HuH-7 (cell line): Measurements from ENCODE around the gene GABRB3.

Source experiments
- DNase-seq: peaks from one replicate; pipeline ENCODE4 v3.0.0; 2011; ENCODE audit warnings: low spot score

GABRB3 gene

DNA sequence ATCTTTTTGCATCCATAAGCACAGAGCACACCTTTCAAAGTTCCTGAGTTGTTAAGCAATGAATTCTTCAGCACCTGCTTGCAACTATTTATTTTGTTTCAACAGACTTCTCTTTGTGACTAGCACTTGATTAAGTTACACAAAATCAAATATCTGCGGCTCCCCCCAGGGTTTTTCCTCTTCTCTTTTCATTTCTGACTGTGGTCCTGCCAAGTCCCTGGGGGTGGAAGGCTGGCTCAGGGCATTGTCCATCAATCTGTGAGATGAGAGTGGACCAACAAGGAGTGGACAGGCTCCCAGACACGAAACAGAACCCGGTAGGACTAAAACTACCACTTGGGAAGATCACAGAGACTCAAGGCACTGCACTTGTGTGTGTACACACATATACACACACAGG, 96.8 kb downstream of the GABRB3 start:
- DNase-seq, result no peak

DNA sequence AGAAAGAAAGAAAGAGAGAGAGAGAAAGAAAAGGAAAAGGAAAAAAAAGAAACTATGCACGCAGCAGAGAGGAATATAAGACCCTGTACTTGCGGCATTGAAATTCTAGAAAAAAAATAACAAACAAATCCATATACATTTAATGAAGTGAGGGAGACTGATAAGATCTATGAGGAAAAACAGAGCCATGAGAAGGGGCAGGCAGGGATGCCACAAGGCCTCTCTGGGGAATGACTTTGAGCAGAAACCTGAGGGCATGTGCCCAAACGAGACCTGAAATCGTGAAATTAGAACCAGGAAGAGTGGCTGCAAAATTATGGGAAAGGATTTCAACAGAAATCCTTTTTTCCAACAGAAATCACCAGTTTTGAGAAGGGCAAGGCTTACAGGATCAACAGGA, 98.4 kb downstream of the GABRB3 start:
- DNase-seq, result no peak

DNA sequence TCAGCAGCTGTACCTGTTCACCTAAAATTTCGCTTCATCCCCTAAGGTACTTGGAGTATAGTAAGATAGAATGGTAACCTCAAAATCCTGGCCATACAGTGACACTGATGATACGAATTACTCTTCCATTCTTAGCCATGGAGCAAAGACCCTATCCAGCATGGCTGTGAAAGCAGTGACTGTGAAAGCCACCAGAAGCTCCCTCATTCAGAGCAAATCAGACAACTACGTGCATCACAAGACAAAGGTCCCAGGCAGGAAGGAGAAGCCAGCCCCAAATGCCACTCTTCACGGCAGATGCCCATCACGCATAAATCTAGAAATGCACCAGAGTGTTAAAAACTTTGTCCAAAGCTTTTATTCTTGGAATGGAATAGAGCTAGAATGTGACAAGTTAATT, 99.4 kb downstream of the GABRB3 start:
- no peak for DNase-seq

DNA sequence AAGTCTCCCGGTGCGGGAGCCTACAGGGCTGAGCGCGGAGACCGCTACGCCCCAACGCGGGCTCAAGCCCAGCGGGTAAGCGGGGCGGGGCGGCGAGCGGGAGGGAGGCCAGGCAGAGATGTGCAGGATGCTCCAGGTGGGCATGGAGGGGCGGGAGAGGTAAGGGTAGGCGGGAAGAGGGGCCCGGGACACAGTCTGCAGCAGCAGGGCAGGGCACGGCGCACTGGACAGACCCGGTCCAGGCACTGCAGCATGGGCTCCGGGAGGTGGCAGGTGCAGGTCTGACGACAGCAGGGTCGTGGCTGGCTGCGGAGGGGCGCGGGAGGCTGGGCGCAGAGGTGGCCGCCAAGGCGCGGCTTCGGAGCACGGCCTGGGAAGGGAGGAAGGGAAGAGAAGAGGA, 102.8 kb downstream of the GABRB3 start:
- no peak for DNase-seq

DNA sequence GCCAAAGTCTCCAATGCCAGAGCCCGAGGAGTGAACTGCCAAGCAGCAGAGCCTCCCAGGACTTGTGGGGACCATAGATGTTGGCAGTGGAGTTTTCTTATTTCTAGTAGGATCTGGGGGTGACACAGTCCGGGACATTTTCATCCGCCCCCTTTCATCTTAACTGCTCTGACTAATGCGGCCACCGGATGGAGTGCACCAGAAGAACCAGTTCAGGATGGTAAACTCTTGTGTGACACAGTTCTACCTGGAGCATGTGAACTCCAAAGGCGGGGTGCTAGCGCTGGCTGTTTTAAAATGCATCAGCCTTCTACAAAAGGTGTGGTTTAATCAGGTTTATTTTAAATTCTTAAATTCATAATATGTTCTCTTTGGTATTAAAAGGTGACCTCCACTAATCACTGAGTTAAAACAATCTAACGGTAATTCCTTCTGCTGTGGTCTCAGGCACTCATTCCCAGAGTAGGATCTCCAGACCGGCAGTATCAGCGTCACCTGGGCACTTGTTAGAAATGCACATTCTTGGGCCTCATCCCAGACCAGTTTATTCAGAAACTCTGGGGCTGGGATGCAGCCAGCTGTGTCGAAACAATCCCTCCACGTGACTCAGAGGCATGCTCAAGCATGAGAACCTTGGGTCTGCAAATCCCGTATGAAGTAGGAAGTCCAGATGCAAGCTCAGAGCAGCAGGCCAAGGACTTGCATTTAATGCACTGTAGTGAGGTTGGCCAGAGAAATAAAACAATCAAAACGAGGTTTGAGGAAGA, 105.5 kb downstream of the GABRB3 start:
- no peak for DNase-seq

DNA sequence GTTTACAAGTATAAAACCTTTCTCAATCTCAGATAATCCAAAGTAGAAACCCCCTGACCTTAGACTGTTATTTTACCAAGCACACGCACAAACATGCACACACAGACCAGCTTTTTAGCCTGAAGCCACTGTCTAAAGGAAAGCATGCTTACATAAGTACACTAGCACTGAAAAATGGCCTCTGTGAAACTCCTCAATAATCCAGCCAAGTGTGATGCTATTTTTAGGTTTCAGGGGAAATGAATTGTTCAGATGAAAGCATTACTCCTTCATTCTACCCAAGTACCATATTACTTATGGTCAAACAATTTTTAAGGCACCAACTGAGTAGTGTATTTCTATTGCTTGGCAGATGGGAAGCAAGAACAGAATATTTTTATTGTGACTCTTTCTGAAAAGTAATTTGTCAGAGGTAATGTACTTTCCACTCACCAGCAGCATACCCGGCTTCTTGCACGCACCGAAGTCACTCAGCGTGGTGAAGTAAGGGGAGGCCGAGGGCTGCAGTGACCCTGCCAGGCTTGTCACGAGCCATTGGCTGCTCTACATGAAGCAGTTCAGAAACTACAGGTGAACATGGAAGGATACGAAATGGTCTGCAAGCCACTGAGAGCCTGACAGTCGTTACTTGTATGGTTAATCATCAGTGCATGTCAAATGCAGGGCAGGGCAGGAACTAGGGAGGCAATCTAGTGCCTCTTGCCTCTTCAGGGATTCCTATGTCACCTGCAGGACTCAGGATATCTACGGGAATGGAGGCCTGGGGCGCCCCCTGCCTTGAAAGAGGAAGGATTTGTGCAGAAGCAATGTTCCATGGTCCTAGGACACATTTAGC, 106.7 kb downstream of the GABRB3 start:
- DNase-seq, result no peak

DNA sequence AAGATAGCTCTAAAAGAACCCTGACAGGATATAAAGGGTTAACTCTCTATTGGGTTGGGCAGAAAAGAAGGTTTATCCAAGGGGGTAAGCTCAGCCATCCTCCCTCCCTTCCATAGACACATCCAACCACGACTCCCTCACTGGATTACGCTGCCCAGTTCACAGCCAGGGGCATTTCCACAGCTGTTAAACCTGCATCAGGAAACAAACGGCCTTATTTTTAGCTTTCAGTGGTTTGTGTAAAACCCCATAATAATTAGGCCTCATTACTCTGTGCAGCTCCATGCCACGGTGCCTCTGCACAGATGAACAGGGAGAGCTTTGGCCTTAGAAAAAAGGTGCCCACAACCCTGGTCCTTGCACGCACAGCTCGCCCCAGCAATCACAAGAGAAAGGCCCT, 110.6 kb downstream of the GABRB3 start:
- DNase-seq, result no peak

DNA sequence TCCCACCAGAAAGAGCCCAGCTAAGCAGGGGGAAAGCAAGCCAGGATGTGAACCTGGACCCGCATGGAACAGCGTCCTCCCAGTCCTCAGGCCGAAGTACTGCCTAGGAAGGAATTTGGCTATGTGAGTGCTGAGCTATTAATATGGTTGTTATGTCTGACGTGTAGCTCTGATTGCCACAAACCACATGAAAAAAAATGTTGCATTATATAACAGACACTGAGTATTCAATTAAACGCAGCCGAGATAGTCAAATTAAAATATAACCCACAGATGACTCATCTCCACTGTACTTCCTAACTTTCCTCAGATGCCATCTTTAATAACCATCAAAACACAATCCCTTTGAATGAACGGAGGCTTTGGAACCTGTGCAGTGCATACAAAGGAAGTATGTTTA, 111.1 kb downstream of the GABRB3 start:
- DNase-seq, result no peak

DNA sequence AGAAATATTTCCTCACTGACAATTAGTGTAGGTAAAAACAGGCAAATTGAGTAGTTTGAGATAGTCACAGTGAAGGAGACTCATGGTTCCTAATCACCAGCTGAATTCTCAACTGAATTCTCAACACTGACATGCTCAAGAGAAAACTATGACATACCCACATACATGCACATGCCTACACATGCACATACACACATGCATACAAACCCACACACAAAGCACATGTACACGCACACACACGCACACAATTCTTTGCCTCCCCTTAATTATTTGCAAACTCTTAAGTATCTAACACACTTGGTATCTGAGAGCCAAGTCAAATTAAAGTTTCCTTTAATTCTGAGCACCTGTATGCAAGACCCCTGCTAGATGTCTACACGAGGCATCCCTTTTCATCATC, 111.8 kb downstream of the GABRB3 start:
- DNase-seq, result no peak

DNA sequence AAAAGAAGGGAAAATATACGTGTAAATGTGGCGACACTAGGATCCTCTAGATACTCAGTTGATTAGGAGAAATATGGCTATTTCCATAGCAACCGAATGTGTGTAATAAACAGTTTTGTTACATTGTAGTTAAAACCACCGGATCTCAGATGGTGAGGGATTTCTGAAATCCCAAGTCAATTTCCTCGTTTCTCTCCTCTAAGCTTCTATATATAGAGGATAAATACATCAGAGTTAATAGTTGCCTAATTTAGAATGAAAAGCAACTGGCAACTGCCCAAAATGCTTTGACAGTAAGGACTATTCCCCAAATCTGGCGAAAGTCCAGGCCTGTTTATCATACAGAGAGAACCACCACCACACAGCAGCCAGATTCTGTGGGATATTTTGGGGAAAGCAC, 112.6 kb downstream of the GABRB3 start:
- DNase-seq, result no peak

DNA sequence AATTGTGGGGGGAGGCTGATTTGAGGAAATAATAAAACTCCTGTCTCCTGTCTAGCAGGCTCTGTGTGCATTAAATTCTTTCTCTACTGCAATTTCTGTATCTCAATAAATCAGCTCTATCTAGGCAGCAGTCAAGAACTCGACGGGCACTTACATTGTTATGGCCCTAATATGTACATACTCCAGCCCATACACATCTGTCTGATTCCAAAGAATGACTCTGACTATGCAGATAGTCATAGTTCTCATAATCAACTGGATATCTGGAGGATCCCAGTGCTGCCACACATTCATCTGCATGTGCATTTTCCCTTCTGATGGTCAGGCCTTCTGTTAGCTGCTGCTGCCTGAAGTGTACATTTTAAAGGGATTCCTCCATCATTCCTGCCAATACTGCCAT, 114.6 kb downstream of the GABRB3 start:
- no peak for DNase-seq

DNA sequence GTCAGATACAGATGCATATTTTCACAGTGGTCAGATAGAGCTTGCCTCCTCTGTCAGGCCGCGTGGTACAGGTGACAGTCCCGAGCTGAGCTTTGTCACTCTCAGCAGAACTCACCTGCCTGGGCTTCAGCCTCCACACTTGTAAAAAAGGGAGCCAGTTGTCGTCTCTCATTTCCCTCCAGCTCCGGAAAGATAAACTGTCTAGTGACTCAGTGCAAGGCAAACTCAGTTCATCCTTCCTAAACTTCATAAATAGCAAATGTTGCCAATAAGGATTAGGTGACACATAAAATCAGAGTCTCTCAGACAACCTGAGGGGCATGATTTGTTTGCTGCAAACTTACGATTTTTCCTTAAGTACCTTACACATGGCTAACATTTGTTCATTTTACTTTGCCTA, 116.8 kb downstream of the GABRB3 start:
- DNase-seq, result no peak

DNA sequence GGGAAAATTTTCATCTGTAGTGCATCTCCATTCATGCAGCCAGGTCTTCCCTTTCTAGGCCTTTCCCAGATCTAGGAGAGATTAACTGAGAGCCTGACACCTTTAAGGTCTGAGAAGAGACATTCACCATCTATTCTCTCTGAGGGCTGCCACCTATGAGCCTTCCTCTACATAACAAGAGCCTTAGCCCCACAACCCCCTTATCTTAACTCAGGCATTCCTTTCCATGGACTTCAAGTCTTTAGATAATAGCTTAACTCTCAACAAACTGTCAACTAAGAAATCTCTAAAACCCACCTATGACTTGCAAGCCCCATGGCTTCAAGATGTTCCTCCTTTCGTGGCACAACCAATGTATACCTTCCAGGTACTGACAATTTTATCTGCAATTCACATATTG, 121.0 kb downstream of the GABRB3 start:
- DNase-seq, result no peak

DNA sequence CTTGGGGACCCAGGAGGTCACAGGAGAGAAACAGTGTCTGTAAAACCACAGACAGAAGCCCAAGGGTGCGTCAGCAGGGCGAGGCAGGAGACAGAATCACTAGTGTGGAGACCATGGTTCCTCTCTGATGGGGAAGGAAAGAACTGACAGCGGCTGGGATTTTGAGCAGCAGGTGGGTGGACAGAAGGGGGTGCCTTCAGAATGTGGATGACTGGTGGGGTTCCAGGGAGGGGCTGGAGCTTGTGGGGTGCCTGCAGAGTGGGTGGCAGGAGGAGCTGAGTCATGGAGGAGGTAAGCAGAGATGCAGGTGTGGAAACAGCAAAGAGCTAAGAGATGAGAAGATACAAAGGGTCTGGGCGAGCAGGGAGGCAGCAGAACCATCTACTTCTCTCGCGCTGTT, 124.2 kb downstream of the GABRB3 start:
- no peak for DNase-seq

DNA sequence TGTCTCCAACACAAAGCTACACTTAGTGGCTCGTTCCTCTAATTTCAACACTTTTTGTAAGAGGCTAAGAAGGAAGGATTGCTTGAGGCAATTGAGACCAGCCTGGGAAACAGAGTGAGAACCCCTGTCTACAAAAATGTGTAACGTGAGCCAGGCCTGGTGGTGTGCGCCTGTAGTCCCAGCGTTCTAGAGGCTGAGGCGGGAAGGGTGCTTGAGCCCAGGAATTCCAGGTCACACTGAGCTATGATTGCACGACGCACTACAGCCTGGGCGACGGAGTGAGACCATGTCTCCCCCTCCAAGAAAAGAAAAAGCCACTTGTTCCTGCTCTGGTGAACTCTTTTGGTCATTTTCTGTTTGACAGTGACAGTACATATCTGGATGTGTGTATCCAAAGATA, 127.9 kb downstream of the GABRB3 start:
- DNase-seq, result no peak

DNA sequence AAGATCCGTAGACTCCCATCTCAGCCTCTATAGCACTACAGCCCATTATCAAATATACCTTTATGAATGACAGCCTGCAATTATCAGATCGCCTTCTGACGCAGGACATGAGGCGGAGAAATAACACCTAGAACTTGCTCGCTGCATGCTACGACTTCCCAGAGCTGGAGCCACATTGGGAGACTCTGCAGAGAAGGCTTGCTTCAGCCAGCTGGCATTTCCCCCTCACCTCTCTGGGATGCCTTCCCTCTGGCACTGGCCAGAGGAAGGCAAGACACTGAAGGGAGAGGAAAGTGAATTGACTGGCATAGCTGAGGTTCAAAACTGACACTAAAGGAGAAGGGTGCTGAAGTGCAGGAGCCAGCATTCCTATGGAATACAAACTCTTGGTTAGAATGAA, 131.7 kb downstream of the GABRB3 start:
- no peak for DNase-seq

DNA sequence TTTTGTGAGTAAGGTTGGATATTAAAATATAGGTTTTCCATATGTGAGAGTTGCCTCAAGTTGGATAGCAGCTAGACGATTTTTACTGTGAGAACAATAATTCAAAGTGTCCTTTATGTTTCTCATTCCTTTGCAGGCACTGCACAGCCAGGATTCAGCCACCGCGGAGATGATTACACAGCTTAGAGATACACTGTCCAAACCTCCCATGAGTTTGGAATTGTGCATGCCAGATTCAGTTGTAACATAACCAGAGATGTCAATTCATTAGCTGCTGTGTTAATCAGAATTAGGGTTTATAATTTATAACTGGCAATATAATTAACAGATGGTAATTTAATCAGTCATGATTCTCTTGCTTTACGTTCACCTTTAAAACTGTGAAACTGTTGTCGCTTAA, 132.3 kb downstream of the GABRB3 start:
- no peak for DNase-seq

DNA sequence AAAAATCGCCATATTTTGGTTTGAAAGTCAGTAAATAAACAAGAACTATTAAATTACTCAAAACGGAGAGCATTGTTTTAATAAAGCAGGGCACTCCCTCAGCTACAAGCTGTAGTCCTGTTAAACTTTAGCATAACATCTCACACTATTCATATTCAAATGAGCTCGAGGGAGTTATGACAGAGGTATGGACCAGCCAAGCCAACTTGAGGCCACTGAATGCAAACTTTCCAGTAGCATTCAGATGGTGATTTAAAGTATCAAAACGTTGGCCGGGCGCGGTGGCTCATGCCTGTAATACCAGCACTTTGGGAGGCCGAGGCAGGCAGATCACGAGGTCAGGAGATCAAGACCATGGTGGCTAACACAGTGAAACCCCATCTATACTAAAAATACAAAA, 132.9 kb downstream of the GABRB3 start:
- DNase-seq, result no peak

DNA sequence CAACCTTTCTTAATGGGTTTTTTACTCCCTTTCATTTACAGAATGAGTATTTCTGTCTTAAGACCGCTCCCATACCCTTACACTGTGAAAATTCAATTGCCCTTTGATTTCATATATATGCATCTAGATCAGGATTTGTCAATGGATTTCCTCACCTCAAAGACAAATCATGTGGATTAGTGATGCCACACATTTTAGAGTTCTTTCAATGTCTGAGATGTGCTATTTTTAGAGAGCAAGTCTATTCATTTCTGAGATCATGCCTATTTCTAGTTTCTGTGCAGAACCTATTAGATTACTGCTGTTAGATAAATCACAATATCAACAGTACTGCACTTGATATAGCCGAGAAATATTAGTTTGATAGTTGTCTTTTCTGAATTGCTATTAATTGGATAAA, 137.3 kb downstream of the GABRB3 start:
- no peak for DNase-seq

DNA sequence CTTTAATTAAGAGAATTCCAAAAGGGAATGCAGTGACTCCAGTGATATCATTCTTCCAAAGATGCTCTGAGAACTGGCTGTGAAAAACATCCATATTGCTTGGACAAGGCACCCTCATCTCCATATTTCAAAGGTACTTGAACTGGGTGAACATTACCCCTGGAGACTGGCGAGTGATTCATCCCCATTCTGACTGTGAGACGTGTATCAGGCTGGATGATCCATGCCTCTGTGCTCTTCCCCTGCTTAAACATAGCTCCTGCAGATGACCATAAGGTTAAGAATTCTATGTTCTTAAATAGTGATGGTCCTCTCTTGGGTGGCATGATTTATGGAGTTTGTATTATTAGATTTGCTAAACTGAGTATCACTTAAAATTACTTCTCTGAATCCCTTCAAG, 137.8 kb downstream of the GABRB3 start:
- no peak for DNase-seq

DNA sequence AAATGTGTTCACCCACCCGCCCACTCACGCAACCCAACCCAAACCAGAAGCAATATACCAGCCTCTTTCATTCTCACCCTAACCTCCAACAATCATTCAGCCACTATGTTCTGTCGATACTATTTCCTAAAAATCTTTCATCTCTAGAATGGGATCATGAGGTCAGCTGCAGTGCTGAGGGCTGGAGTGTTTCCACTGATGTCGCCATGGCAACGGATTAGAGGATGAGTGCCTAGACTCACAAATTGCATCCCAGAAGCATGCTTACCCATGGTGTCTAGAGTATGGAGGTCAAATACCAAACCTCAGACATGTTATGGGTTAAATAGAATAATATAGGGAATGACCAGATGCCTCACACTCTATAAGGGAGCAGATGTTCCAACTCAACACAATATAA, 138.5 kb downstream of the GABRB3 start:
- DNase-seq, result no peak

DNA sequence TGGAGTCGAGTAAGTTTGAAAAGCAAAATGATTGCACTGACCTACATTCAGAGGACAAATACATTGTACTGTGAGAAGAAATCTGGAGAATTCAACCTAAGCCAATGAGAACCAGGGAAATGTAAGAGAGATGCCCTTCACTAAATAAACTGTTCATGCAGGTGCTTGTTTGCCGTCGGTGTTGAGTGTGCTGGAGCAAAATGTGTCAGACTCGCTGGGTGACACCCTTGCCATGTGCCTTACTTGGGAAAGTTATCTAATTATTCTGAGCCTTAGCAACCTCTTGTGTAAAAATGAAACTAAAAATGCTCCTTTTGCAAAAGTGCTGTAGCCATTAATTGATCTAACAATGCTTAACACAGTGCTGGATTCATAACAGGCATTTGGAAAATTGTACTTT, 140.4 kb downstream of the GABRB3 start:
- DNase-seq, result no peak

DNA sequence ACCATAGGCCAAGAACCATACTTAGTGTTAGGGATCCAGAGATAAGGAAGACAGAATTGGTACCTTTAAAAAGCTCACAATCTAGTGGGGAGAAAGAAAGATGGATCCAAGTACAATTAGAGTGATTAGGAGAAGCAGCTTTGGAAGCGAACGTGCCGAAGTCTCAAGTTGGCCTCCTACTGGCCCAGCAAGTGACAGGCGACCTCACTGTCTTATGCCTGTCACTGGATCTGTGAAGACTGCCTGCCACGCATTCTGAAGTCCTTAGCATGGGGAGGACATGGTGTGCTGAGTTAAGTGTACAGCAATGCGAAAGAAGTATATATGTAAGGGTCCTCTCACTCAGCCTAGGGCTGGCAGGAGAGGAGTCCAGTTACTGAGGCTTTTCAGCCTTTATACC, 141.0 kb downstream of the GABRB3 start:
- no peak for DNase-seq

DNA sequence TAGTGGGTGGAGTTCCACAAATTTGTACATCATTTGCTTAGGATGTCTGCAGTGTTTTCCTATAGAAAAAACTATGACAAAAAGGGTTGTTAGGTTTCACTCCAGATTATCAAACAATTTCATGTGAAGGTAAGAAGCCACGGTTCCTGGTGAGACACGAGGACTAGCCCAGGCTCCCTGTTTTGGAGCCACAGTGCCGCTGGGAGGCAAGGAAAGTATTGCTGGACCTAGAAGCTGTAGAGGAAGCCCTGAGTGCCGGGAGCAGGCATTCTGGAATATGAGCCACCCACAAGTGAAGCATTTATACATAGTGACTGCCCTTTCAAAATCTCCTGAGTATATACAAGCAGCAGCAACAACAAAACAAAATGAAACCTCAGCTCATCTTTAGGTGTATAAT, 142.0 kb downstream of the GABRB3 start:
- DNase-seq, result no peak
